HepG2 (cell line): ENCODE results near the gene USP43. TPM values are rescaled to one million over a fixed set of nuclear protein-coding genes. Genes with fewer than 3 reads are reported as not detected.

Experiments used
- CCAR2 ChIP-seq: fragments of 200-400 bp; formaldehyde crosslinking; optimal IDR thresholded peaks from 2 replicates; pipeline ENCODE3; 2018; ENCODE audit warnings: low read depth, mild to moderate bottlenecking, low read length, moderate library complexity
- EHMT2 ChIP-seq: fragments of 200-600 bp; sonication (generic); IDR thresholded peaks from 2 replicates; pipeline ENCODE4 v1.7.0; 2017; ENCODE audit warnings: antibody characterized with exemption, low read depth, low read length, borderline replicate concordance
- FOSL2 ChIP-seq: sonication (generic); formaldehyde crosslinking; IDR thresholded peaks from 2 replicates; pipeline ENCODE4 v1.4.0; 2020; ENCODE audit warnings: missing genetic modification reagents
- FUBP1 ChIP-seq: sonication (generic); formaldehyde crosslinking; IDR thresholded peaks from 2 replicates; pipeline ENCODE4 v1.5.1; 2020; ENCODE audit warnings: missing genetic modification reagents, mild to moderate bottlenecking, borderline replicate concordance
- IKZF4 ChIP-seq: sonication (generic); formaldehyde crosslinking; IDR thresholded peaks from 2 replicates; pipeline ENCODE4 v1.5.1; 2020; ENCODE audit warnings: borderline replicate concordance, mild to moderate bottlenecking, low read depth, missing genetic modification reagents; ENCODE audit errors: not compliant biosample characterization
- KDM3A ChIP-seq: IDR thresholded peaks from 2 replicates; pipeline ENCODE4 v1.6.1; 2018; ENCODE audit warnings: low read depth, missing compliant biosample characterization
- MED13 ChIP-seq: sonication (generic); formaldehyde crosslinking; IDR thresholded peaks from 2 replicates; pipeline ENCODE4 v1.5.0; 2020; ENCODE audit warnings: missing genetic modification reagents
- MYNN ChIP-seq: sonication (generic); formaldehyde crosslinking; IDR thresholded peaks from 2 replicates; pipeline ENCODE4 v1.4.0; 2020; ENCODE audit warnings: mild to moderate bottlenecking, low read depth, missing genetic modification reagents
- MZF1 ChIP-seq: sonication (generic); formaldehyde crosslinking; IDR thresholded peaks from 2 replicates; pipeline ENCODE4 v1.8.1; 2023; ENCODE audit warnings: mild to moderate bottlenecking, missing genetic modification reagents, borderline replicate concordance
- SMARCE1 ChIP-seq: fragments of 450-650 bp; IDR thresholded peaks from 2 replicates; pipeline ENCODE4 v1.6.1; 2017; ENCODE audit warnings: borderline replicate concordance
- SMYD3 ChIP-seq: sonication (generic); formaldehyde crosslinking; IDR thresholded peaks from 2 replicates; pipeline ENCODE4 v1.8.1; 2023; ENCODE audit warnings: mild to moderate bottlenecking, missing genetic modification reagents
- SOX5 ChIP-seq: IDR thresholded peaks from 2 replicates; pipeline ENCODE4 v1.6.1; 2016; ENCODE audit warnings: borderline replicate concordance
- TERF1 ChIP-seq: sonication (generic); formaldehyde crosslinking; IDR thresholded peaks from 2 replicates; pipeline ENCODE4 v1.8.0; 2022; ENCODE audit warnings: mild to moderate bottlenecking, missing genetic modification reagents, moderate library complexity
- TP53 ChIP-seq: sonication (generic); formaldehyde crosslinking; conservative IDR thresholded peaks from 2 replicates; pipeline ENCODE4 v1.4.0; 2020; ENCODE audit warnings: missing genetic modification reagents
- XBP1 ChIP-seq: sonication (generic); formaldehyde crosslinking; IDR thresholded peaks from 2 replicates; pipeline ENCODE4 v1.5.0; 2020; ENCODE audit warnings: missing genetic modification reagents
- YEATS4 ChIP-seq: sonication (generic); formaldehyde crosslinking; IDR thresholded peaks from 2 replicates; pipeline ENCODE4 v1.4.0; 2020; ENCODE audit warnings: missing genetic modification reagents, borderline replicate concordance
- ZFY ChIP-seq: sonication (generic); formaldehyde crosslinking; IDR thresholded peaks from 2 replicates; pipeline ENCODE4 v1.4.0; 2020; ENCODE audit warnings: missing genetic modification reagents
- ZNF17 ChIP-seq: sonication (generic); formaldehyde crosslinking; IDR thresholded peaks from 2 replicates; pipeline ENCODE4 v1.5.0; 2020; ENCODE audit warnings: mild to moderate bottlenecking, missing genetic modification reagents
- ZNF317 ChIP-seq: sonication (generic); formaldehyde crosslinking; IDR thresholded peaks from 2 replicates; pipeline ENCODE4 v1.5.0; 2020; ENCODE audit warnings: mild to moderate bottlenecking, missing genetic modification reagents
- ZNF382 ChIP-seq: sonication (generic); formaldehyde crosslinking; IDR thresholded peaks from 2 replicates; pipeline ENCODE4 v1.5.0; 2020; ENCODE audit warnings: missing genetic modification reagents, mild to moderate bottlenecking, borderline replicate concordance
- ZNF589 ChIP-seq: sonication (generic); formaldehyde crosslinking; conservative IDR thresholded peaks from 2 replicates; pipeline ENCODE4 v1.8.0; 2022; ENCODE audit warnings: mild to moderate bottlenecking, moderate library complexity, missing genetic modification reagents
- ZNF703 ChIP-seq: sonication (generic); formaldehyde crosslinking; IDR thresholded peaks from 2 replicates; pipeline ENCODE4 v1.5.1; 2020; ENCODE audit warnings: missing genetic modification reagents, mild to moderate bottlenecking, moderate library complexity, borderline replicate concordance
- ZNF704 ChIP-seq: sonication (generic); formaldehyde crosslinking; IDR thresholded peaks from 2 replicates; pipeline ENCODE4 v1.8.1; 2023; ENCODE audit warnings: mild to moderate bottlenecking, inconsistent platforms, moderate library complexity, missing genetic modification reagents, borderline replicate concordance
- ZNF720 ChIP-seq: sonication (generic); formaldehyde crosslinking; IDR thresholded peaks from 2 replicates; pipeline ENCODE4 v1.4.0; 2020; ENCODE audit warnings: missing genetic modification reagents
- ZNF777 ChIP-seq: sonication (generic); formaldehyde crosslinking; IDR thresholded peaks from 2 replicates; pipeline ENCODE4 v1.4.0; 2020; ENCODE audit warnings: missing genetic modification reagents
- ZSCAN20 ChIP-seq: sonication (generic); formaldehyde crosslinking; IDR thresholded peaks from 2 replicates; pipeline ENCODE4 v1.4.0; 2020; ENCODE audit warnings: missing genetic modification reagents, mild to moderate bottlenecking, borderline replicate concordance
- ZSCAN31 ChIP-seq: sonication (generic); formaldehyde crosslinking; IDR thresholded peaks from 2 replicates; pipeline ENCODE4 v1.5.0; 2020; ENCODE audit warnings: low read depth, mild to moderate bottlenecking, missing genetic modification reagents
- ZZZ3 ChIP-seq: sonication (generic); formaldehyde crosslinking; IDR thresholded peaks from 2 replicates; pipeline ENCODE4 v1.4.0; 2020; ENCODE audit warnings: missing genetic modification reagents, mild to moderate bottlenecking, borderline replicate concordance
- polyA plus RNA-seq, 8 experiments: library from polyadenylated mRNA; depleted of rRNA in 3 of 8; stranded (reverse) in 7 of 8; unstranded in 1 of 8; fragments of >200 nt; fragmentation: Illumina TruSeq in 4 of 8; extraction: Trizol in 4 of 8; gene quantifications; 2 replicates each; pipeline versions ENCODE4 v1.2.1 to v1.2.3, GENCODE V29; 2011 to 2016; ENCODE audit warnings: low read depth in 4 of 8, missing spikeins in 1 of 8, mixed read lengths in 1 of 8; ENCODE audit not compliant: insufficient read depth in 1 of 8
- total RNA-seq, 5 experiments: library from RNA; depleted of rRNA; stranded (reverse); fragments of >200 nt; fragmentation: Illumina TruSeq; extraction: Trizol; gene quantifications; 2 replicates each; pipeline ENCODE4 v1.2.3, GENCODE V29; 2016; ENCODE audit warnings: low read depth in 1 of 5

Gene USP43
- total and polyA plus RNA-seq, 2 of the 13 experiments (the other 11 are each of a cell fraction or from before 2014, with no cell fraction given) = 1.6 to 2.2 TPM

- no peak for TF ChIP-seq XBP1 (CRISPR knock-in tag)
- TF ChIP-seq ZNF317 (CRISPR knock-in tag) = no peak
- TF ChIP-seq SMARCE1 = no peak
- no peak for TF ChIP-seq FUBP1 (CRISPR knock-in tag)
- TF ChIP-seq EHMT2 = no peak
- TF ChIP-seq ZNF777 (CRISPR knock-in tag) = peak; percentile 24; the same call in 1 of the 2 replicates
- no peak for TF ChIP-seq ZNF589 (CRISPR knock-in tag)
- TF ChIP-seq TERF1 (CRISPR knock-in tag) = no peak
- TF ChIP-seq KDM3A = no peak
- no peak for TF ChIP-seq ZNF720 (CRISPR knock-in tag)
- TF ChIP-seq MED13 = no peak
- no peak for TF ChIP-seq ZSCAN20
- no peak for TF ChIP-seq SOX5 (CRISPR knock-in tag)
- no peak for TF ChIP-seq FOSL2 (CRISPR knock-in tag)
- TF ChIP-seq CCAR2 = no peak
- TF ChIP-seq ZFY (CRISPR knock-in tag) = peak; percentile 9; the same call in 1 of the 2 replicates
- no peak for TF ChIP-seq MZF1 (CRISPR knock-in tag)
- no peak; the same call in 1 of the 2 replicates for TF ChIP-seq ZSCAN31 (CRISPR knock-in tag)
- no peak for TF ChIP-seq ZNF703 (CRISPR knock-in tag)
- TF ChIP-seq ZNF382 (CRISPR knock-in tag) = no peak
- TF ChIP-seq SMYD3 = no peak
- peak; percentile 36 for TF ChIP-seq IKZF4 (CRISPR knock-in tag)
- no peak for TF ChIP-seq YEATS4 (CRISPR knock-in tag)
- TF ChIP-seq MYNN (CRISPR knock-in tag) = no peak
- TF ChIP-seq ZNF17 (CRISPR knock-in tag) = no peak
- TF ChIP-seq ZNF704 (CRISPR knock-in tag) = no peak
- TF ChIP-seq TP53 (CRISPR knock-in tag) = no peak
- no peak for TF ChIP-seq ZZZ3
Observed at GRCh38 chr17:9644910-9645751, at the start of gene USP43 (continued).
